DMS114 treated with DMSO at 0.1 percent for 48 hours (cell line): ENCODE results near the gene CLMP.
A peak's percentile ranks its signal among the peaks of the same experiment; 100 is the strongest.
"Not testable (repeated sequence)": the region's sequence is repeated elsewhere in the genome, so short reads cannot be mapped to it uniquely, and the experiment has no call there.

Experiments
- DNase-seq: peaks from one replicate; lab custom pipeline; 2025; ENCODE audit not compliant: unreplicated experiment; lab: John Stamatoyannopoulos, UW

Gene CLMP

DNA sequence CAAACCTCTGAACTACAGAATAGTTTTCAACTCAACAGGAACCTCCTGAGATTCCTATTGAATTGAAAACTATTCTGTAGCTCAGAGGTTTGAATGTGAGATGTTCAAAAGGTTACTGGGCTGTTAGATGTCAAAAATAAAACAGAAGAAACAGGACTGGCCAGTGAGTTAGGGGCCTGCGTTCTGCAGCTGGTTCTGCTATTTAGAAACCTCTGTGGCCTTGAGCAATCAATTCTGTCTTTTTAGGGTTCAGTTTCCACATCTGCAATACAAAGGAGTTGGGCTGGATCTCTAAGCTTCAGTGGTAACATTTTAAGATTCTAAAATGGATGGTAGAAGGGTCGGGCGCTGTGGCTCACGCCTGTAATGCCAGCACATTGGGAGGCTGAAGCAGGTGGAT is 55.8 kb downstream of the CLMP start:
- DNase-seq, result no peak

DNA sequence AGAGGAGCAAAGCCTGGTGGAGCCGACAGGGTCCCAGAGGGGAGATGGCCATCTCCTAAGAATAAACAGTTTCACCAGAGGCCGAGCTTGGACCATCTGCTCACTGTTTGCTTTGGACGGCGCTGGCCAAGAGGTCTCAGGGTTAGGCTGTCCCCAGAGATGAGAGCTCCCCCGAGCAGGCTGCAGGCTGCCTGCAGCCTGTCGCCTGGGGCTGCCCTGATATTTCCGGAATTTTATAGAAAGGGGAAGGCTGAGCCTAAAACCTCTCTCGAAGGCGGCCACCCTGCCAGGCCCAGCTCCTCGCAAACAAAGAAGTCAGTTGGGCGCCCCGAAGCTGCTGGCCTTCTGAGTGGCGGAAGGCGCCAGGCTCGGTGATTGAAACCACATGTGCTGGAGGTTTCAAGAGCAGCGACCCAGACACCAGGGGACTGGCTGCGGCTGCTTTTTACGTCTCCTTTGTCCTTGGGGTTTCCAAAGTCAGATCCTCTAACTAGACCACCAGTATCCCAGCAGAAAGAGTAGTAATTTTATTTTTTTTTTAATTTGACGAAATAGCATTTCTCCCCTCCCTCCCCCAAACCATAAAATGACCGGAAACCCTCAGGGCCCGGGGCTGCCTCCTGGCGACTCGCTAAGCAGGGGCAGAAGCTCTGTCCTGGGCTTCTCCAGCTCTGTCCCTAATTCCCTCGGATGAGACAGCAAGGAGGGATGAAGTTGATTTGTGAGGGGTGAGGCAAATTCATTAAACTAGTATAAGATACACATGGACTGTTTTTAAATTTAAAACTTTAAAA is 57.4 kb downstream of the CLMP start:
- no peak for DNase-seq

DNA sequence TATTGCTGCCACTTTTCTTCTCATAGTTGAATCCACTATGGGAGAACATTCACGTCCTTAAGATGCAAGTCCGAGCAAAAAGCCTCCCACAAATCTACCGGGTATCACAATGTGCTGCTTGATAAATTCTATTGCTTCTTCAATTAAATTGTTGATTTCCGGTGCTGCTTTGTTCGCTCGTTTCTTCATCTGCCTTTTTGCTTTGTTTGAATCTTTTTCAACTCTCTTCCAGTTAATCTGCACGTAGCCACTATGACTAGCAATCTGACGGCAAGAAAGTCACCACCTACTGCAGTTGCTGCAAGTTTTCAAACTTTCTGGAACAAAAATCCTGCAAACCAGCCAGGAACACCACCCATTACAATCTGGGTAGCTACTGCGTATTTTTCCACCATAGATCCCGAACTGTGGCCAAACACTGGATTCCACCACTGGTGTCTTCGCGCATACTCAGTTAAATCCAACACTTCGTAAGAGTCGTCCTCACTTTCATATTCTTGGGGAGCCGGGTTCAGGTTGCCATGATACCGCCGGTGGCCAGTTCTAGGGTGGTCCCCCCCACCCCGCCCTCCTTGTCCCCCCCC is 59.1 kb downstream of the CLMP start:
- no peak for DNase-seq

DNA sequence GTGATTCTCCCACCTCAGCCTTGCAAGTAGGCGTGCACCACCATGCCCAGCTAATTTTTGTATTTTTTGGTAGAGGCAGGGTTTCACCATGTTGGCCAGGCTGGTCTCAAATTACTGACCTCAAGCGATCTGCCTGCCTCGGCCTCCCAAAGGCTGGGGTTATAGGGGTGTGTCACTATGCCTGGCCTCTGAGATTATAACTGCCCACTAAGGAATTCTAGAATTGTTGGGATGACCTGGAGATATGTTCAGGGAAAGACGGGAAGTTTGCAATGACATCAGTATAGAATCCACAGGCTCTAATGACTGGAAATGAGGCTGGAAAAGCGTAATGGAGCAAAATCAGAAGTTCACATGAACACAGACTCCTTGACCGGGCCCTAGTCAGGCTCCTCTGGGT is 62.2 kb downstream of the CLMP start:
- DNase-seq, result no peak

DNA sequence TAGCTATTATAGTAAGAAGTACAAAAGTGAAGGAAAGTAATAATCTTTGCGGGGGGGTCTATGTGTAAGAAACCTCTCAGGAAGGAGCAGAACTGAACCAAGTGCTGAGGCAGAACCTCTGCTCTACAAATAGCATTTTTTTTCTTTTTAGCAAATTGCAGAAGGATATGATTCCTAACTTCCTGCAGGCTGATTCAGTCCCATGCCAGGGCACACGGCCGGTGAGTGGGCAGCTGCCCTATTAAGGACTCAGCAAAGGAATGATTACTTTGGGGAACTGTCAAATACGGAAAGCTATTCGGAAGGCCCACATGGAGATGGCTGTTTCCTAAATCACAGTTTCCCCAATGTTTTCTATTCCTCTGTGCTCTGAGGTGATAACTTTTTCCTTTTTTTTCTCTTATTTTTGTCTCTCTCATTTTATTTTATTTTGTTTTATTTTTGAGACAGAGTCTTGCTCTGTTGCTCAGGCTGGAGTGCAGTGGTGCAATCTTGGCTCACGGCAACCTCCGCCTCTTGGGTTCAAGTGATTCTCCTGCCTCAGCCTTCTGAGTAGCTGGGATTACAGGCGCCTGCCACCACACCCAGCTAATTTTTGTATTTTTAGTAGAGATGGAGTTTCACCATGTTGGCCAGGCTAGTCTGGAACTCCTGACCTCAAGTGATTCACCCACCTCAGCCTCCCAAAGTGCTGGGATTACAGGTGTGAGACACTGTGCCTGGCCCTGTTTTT is 62.8 kb downstream of the CLMP start:
- not testable (repeated sequence) for DNase-seq

DNA sequence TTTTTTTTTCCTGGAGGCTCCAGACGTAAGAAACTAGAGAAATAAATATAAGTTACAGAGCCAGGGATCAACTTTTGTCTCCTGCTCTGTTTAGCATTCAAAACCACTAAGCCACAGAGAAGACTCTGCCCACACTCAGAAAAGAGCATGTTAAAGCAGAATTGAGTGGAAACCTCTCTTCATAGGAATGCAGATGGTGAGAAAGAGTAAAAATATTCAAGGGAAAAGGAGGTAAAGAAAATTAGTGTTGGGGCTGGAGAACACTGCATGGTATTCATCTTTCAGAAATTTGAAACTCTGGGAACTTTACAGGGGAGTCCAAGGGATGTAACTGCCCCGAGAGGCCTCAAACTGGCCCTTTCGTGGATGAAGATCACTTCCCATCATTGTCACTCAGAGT is 65.1 kb downstream of the CLMP start:
- no peak for DNase-seq

DNA sequence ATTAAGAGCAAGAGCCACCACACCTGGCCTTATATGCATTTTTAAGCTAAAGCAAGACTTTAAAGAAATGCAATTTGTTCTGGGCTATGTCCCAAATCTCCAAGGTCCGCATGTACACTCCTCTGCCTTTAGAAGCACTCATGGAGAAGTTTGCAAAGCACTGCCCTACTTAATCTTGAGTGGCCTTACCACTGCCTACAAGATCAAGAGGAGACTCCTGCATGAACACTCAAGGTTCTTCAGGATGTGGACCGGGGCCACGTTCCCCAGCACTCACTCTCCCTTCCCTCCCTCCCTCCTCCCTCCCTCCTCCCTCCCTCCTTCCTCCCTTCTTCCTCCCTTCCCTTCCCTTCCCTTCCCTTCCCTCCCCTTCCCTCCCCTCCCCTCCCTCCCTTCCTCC is 69.9 kb downstream of the CLMP start:
- DNase-seq, result no peak

DNA sequence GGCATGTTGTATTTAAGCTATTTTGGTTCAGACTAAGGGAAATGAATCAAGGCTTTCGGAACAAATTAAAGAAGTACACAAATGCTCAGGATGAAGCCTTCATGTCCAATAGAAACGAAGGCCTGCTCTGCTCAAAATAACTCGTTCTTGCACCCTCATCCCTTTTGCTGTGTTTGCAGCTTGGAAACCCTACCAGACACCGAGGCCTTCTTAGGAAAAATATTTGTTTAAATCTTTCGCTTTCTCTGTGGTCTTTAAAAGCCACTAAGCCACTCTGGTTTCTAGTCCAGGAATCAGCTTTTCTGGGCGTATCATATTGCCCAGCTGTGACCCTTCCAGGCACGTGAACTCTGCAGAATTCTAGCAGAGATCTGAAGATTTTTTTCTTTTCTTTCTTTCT is 72.2 kb downstream of the CLMP start:
- DNase-seq, result no peak

DNA sequence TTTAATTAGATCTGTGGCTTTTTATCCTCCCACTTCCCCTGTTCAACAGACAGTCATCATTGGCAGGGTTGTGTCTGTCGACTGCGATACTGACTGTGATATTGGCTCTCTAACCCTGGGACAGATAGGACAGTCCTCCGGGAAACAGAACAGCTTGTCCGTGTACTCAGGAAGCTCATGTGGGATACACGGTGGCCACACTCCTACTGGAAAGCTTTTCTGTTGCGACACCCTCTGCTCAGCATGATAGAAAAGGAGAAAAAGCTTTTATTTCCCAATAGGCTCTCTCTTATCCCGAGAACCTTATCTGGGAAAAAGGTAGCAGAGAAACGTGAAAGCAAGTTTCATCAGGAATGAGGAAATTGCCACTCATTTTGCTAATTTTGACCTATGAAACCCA is 72.7 kb downstream of the CLMP start:
- DNase-seq, result no peak

DNA sequence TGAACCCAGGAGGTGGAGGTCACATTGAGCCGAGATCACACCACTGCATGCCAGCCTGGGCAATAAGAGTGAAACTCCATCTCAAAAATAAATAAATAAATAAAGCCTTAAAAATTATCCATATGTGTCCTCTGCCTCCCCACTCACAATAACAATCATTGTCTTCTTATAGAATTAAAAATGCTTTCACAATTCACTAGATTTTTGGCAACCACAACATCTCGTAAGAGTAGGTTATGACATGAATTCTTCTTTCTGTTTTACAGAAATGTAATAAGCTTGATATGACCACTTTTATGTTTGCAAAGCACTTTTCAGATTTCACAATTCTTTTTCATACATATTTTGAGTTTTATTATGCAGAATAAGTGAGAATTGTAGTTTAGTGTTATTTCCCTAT is 78.6 kb downstream of the CLMP start:
- DNase-seq, result no peak

DNA sequence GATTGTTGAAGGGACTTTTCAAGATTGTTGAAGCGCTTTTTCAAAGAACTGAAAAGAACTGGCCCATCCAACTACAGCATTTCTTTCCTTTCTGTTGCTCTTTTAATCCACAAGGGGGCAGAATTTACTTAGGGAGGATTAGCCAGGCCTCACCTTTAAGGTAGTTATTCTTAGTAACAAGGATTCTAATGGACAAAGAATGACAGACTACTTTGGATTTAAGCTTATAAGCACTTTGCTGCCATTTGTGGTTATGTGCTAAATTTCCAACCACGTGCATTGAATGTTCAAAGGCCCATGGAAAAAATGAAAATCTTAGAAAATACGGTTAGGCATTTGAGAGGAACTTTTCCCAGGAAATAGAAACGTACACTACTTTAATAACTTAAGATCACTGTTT is 83.6 kb downstream of the CLMP start:
- DNase-seq, result peak; percentile 29

DNA sequence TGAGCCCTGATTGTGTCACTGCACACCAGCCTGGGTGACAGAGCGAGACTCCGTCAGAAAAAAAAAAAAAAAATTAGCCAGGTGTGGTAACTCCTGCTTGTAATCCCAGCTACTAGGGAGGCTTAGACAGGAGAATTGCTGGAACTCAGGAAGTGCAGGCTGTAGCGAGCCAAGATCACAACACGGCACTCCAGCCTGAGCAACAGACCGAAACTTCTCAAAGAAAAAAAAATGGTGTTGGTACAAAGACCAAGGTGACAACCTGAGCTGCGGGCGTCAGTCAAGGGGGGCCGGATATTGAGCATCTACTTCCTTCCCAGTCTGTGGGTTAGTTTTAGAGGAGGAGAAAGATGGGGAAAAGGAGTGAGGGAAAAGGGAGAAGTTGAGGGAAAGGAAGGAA is 84.7 kb downstream of the CLMP start:
- no peak for DNase-seq

DNA sequence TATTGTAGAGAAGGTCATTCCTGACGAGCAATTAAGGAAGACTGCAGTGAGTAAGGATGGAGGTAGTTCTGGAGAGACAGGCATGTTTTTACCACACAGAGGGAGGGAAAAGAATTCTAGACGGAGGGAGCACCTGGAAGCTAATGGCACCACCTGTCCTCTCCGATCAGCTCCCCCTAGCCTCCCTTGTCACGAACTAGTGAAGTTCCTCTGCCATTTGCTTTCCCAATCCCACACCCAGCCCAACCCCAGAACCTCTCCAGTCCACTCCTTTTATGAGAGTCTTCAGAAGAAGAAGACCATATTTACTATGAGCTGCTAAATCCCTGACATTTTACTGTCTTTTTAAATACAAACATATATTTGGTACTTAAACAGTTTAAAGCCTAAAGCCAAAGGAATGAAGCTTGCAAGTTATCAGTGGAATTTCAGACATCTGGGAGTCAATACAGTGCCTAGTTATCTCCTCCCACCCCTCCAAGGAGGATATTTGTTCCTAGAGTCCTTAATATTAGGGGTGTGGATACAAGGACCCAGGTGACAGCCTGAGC is 87.0 kb downstream of the CLMP start:
- DNase-seq, result no peak

DNA sequence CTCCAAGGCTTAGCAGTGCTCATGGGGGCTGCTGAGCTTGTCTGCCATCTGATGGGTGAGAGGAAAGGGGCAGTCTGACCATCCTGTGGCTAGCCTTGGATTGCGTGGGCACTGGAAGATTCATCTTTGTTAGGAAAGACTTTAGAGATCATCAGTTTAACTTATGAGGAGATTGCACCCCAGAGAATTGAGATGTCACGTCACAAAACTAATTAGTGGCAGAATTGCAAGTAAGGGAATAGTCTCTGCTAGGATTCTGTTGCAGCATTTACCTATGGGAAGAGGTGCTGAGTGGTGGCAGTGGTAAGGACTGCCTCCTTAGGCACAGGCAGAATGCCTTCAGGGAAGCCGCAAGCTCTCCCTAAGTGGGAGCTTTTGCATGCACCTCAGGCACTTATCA is 90.4 kb downstream of the CLMP start:
- DNase-seq, result no peak

DNA sequence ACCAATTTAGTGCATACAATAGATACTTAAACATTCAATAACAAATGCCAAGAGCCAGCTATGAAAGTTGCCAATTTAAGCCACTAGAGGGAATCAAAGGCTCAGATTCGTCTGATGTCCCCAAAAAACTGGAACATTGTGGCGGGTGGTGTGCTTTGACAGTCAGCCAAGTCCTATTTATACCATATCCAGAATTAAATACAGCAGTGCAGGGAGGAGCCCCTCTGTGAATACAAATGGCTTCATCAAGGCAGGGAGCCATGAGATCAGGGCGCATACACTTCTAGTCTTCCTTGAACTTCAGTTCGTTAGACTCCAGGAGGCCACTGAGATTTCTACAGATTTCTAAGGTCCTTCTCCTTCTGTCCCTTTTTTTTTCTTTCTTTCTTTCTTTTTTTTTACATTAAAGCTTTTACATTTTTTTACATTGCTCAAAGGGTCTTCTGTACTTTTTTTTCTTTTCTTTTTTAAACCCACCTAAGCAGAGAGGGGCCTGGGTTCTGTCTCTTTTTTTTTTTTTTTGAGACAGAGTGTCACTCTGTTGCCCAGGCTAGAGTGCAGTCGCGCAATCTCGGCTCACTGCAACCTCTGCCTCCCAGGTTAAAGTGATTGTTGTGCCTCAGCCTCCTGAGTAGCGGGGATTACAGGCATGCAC is 91.6 kb downstream of the CLMP start:
- peak; percentile 33 for DNase-seq

DNA sequence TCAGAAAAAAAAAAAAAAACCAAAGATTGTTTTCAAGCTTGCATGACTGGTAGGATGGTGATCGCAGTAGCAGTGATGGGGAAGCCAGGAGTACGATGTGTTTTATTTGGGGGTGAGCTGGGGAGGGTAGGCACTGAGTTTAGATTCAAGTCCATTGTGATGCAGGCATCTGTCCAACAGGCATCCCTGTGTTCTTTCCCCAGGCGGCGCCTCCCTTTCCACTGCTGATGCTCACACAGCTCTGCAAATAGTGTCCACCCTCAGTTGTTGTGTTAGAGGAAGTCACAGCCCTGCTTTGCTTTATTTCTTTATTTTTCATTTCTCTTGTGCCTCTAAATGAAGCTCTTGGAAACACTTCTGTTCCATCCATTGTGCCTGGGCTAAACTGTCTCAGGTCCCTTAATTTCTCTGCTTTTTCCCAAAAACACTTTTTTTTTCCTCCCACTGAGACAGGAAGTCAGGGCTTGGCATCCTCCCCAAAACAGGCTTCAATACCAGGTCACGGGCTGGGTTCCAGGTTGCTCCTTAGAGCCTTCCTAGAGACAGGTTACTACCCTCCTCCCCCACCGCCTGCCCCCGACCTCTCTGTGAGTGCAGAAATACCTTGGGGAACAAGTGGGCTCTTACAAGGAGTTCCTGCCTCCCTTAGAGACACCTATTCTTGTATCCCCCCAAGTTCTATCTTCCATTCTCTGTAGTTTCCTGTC is 94.5 kb downstream of the CLMP start:
- DNase-seq, result no peak

DNA sequence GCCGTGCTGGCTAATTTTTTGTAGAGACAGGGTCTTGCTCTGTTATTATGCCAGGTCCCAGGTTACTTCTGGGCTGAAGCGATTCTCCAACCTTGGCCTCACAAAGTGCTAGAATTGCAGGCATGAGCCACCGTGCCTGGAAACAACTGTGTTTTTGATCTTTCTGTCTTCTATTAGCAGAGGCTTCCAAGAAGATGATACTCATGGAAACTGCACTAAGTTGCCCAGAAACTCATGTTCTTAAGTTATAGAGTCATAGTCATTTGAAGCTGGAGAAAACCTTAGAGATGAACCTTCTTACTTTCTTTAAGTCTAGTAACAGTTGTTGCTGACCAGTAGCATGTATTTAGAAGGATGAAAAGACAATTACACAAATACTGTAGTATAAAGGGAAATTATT is 96.1 kb downstream of the CLMP start:
- DNase-seq, result no peak

DNA sequence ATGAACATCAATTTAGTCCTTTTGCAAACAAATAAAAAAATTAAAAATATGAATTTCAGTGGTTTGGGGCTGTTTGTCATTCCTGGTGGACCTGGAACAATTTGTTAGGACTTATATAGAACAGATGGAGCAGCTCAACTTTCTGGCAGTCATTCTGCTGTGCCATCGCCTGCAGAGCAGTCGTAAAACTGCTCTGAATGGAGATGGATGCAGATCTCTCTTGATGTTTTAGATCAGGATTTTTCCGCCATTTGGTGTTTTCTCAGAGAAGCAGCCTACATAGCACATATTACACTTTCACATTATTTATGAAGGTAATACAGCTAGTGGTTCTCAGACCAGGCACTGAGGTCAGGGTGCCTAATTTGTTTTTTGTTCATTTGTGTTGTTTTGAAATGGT is 101.3 kb downstream of the CLMP start:
- DNase-seq, result no peak

DNA sequence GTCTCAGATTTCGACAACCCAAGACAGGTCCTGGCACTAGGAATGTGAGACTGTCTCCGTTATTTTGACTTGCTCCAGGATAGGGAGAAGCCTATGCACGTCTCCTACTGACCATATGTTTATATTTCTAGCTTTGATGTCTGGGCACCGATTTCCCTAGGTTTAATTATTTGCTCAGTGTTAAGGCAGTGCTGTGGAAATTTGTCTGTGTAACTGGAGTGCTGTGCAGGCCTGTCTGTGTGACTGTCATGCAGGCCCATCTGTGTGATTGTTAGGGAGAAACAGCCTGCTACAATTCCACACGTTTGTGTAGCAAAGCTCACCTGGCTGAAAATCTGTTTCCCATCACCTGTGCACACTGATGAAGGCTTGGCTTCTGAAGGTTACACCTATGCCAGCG is 103.5 kb downstream of the CLMP start:
- no peak for DNase-seq

DNA sequence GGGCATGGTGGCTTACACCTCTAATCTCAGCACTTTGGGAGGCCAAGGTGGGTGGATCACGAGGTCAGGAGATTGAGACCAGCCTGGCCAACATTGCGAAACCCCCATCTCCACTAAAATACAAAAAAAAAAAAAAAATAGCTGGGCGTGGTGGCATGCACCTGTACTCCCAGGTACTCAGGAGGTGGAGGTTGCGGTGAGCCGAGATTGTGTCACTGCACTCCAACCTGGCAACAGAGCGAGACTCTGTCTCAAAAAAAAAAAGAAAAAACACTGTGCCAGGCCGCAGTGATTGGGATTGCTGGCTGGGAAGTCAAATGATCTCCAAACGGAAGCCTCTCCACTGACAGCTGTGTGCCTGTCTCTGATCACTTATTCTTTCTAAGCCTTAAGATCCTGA is 104.9 kb downstream of the CLMP start:
- DNase-seq, result not testable (repeated sequence)

DNA sequence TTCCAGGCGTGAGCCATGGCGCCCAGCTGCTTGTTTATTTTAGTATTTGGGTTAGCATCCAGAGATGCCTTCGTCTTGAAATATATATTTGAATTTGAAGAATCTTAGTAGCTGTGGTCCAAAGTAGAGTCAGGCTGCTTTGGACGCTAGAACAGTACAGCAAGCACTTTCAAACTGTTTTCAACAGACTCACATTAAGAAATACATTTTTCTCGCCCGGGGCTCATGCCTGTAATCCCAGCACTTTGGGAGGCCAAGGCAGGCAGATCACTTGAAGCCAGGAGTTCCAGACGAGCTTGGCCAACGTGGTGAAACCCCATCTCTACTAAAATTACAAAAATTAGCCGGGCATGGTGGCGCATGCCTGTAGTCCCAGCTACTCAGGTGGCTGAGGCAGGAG is 106.2 kb downstream of the CLMP start:
- DNase-seq, result not testable (repeated sequence)
